OCI-LY1 (cell line): ENCODE results near the gene CRYGN.

ENCODE experiments used
- CTCF ChIP-seq: fragments of 200-600 bp; sonication (generic), shearing (Covaris generic); IDR thresholded peaks from 2 replicates; pipeline ENCODE4 v1.5.1; 2017; ENCODE audit warnings: mild to moderate bottlenecking, antibody characterized with exemption, low read length, moderate library complexity, mixed read lengths
- EZH2 ChIP-seq: fragments of 200-600 bp; sonication (generic), shearing (Covaris generic); IDR thresholded peaks from 2 replicates; pipeline ENCODE4 v1.8.0; 2017; ENCODE audit warnings: borderline replicate concordance, mixed run types, mild to moderate bottlenecking, antibody characterized with exemption, low read length, moderate library complexity, mixed read lengths

- TF ChIP-seq CTCF (no peak), EZH2 (no peak)
Measured at GRCh38 chr7:151385626-151386300, 54.2 kb downstream of the CRYGN start.
